ENCODE data around the gene XCL1. TPM values are rescaled to one million over a fixed set of nuclear protein-coding genes. Genes with fewer than 3 reads are reported as not detected.

The XCL1 gene
- total RNA-seq, 1 experiment from 2014 or later: not detected

DNA sequence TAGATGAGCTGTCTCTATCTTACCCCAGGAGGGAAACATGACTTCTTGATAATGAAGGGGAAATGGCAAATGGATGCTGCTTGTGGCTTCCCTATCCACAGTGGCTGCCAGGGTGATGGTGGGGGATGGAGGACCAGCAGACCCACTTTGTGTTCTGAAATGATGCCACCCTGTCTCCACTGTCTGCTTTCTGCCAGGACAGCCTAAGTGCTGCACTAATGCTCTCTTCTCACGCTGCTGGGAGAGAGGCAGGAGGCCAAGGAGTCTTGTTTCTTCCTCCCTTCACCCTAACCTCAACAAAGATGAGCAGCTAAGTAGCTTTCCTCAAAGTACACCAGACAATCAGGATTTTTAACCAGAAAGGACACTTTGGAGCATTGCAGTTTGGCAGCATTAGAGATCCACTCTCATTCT is 36.6 kb downstream of the XCL1 start:
- Histone ChIP-seq H3K4me3 (no peak overlapping the region), H3K9me2 (ENCODE audit: insufficient read depth) (no peaks in the 10 kb centered on the region), H3K79me2 (ENCODE audit: low read depth) (no peaks in the 10 kb centered on the region), H2AFZ (no peak overlapping the region), H3K4me1 (replicated peaks; ENCODE audit: insufficient read depth) (no peaks in the 10 kb centered on the region), H3K4me2 (no peak overlapping the region), H3K9me3 (ENCODE audit: insufficient read depth, low read depth) (no peaks in the 10 kb centered on the region), H3K27ac (no peak overlapping the region), H3K27me3 (ENCODE audit: insufficient read depth, low read depth) (no peaks in the 10 kb centered on the region), H3F3A (ENCODE audit: insufficient read depth, low read depth) (no peaks in the 10 kb centered on the region), H3K36me3 (ENCODE audit: low read depth) (no peaks in the 10 kb centered on the region), H4K20me1 (ENCODE audit: insufficient read depth) (no peaks in the 10 kb centered on the region)
- ChIA-PET CTCF (no interaction called here), POLR2A (ENCODE audit: unreplicated experiment) (no interaction called here)
- intact Hi-C loops (cut with micrococcal nuclease; ENCODE audit: unreplicated experiment): no loop called here
- no TSS peak for BruUV-seq (replicated peaks)
- DNase-seq: no peak
- TF ChIP-seq, protein P1, sequence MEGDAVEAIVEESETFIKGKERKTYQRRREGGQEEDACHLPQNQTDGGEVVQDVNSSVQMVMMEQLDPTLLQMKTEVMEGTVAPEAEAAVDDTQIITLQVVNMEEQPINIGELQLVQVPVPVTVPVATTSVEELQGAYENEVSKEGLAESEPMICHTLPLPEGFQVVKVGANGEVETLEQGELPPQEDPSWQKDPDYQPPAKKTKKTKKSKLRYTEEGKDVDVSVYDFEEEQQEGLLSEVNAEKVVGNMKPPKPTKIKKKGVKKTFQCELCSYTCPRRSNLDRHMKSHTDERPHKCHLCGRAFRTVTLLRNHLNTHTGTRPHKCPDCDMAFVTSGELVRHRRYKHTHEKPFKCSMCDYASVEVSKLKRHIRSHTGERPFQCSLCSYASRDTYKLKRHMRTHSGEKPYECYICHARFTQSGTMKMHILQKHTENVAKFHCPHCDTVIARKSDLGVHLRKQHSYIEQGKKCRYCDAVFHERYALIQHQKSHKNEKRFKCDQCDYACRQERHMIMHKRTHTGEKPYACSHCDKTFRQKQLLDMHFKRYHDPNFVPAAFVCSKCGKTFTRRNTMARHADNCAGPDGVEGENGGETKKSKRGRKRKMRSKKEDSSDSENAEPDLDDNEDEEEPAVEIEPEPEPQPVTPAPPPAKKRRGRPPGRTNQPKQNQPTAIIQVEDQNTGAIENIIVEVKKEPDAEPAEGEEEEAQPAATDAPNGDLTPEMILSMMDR (conservative IDR thresholded peaks at IDR 0.05): no peak
- TF ChIP-seq EZH2 (IDR thresholded peaks at IDR 0.05; ENCODE audit: low read depth): no peak

DNA sequence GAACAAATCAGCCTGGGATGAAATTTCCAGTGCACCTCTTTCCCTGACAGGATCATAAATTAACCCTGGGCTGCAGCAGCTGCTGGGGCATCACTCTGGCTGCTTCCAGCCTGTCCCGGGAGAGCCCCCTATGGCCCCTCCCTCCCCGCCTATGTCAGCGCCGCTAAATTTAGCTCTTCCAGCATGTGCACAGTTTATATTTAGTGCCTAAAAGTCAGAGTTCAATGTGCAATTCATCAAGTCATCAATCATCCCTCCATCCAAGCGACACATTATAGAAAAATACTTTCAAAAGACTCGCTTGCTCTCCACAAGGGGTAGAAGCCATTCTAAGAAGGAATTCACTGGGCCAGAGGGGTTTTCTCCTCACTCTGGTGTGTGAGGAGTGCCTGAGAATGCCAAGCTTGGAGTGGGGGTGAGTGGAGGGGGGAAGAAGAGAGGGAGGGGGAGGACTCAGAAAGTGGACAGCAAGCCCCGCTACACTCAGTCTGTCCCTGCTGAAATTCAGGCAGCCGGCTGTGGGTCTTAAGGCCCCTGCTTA is 37.4 kb downstream of the XCL1 start:
- H3K36me3 ChIP-seq (ENCODE audit: low read depth): no peaks in the 10 kb centered on the region
- ChIA-PET CTCF (no interaction called here), POLR2A (ENCODE audit: unreplicated experiment) (no interaction called here)
- DNase-seq: no peak
- H3K9me2 ChIP-seq (ENCODE audit: insufficient read depth): no peaks in the 10 kb centered on the region
- no TSS peak for BruUV-seq (replicated peaks)
- H3K79me2 ChIP-seq (ENCODE audit: low read depth): no peaks in the 10 kb centered on the region
- H3K4me3 ChIP-seq: no peak overlapping the region
- no peaks in the 10 kb centered on the region for H3K4me1 ChIP-seq (replicated peaks; ENCODE audit: insufficient read depth)
- no peaks in the 10 kb centered on the region for H3K9me3 ChIP-seq (ENCODE audit: insufficient read depth, low read depth)
- TF ChIP-seq EZH2 (IDR thresholded peaks at IDR 0.05; ENCODE audit: low read depth): no peak
- TF ChIP-seq, protein P1 (conservative IDR thresholded peaks at IDR 0.05): no peak
- H3K27ac ChIP-seq: no peak overlapping the region
- no peak overlapping the region for H3K4me2 ChIP-seq
- H3F3A ChIP-seq (ENCODE audit: insufficient read depth, low read depth): no peaks in the 10 kb centered on the region
- H4K20me1 ChIP-seq (ENCODE audit: insufficient read depth): no peaks in the 10 kb centered on the region
- intact Hi-C loops (cut with micrococcal nuclease; ENCODE audit: unreplicated experiment): no loop called here
- no peak overlapping the region for H2AFZ ChIP-seq
- H3K27me3 ChIP-seq (ENCODE audit: insufficient read depth, low read depth): no peaks in the 10 kb centered on the region

DNA sequence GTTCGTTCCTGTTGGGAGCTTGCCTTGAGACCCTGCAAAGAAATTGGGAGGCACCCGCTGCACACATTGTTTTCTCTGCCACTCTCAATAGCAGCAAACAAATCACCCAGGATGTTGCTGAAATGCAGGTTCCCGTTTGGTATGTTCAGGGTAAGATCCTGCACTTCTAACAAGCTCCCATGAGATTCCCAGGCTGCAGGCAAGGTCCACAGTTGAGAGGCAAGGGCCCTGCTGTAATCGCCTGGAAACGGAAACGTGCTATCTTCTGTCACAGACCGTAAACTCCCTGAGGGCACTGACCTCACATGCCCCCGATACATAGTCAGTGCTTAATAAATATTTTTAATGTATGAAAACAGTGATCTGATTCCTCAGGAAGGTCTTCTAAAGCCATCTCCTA is 37.8 kb downstream of the XCL1 start:
- Histone ChIP-seq H3K27me3 (ENCODE audit: insufficient read depth, low read depth) (no peaks in the 10 kb centered on the region), H3K36me3 (ENCODE audit: low read depth) (no peaks in the 10 kb centered on the region), H3K27ac (no peak overlapping the region), H3K79me2 (ENCODE audit: low read depth) (no peaks in the 10 kb centered on the region), H2AFZ (no peak overlapping the region), H3K9me2 (ENCODE audit: insufficient read depth) (no peaks in the 10 kb centered on the region), H3K4me2 (no peak overlapping the region), H3F3A (ENCODE audit: insufficient read depth, low read depth) (no peaks in the 10 kb centered on the region), H3K9me3 (ENCODE audit: insufficient read depth, low read depth) (no peaks in the 10 kb centered on the region), H3K4me1 (replicated peaks; ENCODE audit: insufficient read depth) (no peaks in the 10 kb centered on the region), H4K20me1 (ENCODE audit: insufficient read depth) (no peaks in the 10 kb centered on the region), H3K4me3 (no peak overlapping the region)
- intact Hi-C loops (cut with micrococcal nuclease; ENCODE audit: unreplicated experiment): no loop called here
- POLR2A ChIA-PET (ENCODE audit: unreplicated experiment): no interaction called here
- DNase-seq: no peak
- CTCF ChIA-PET: no interaction called here
- TF ChIP-seq, protein P1 (conservative IDR thresholded peaks at IDR 0.05): no peak
- no peak for TF ChIP-seq EZH2 (IDR thresholded peaks at IDR 0.05; ENCODE audit: low read depth)
- no TSS peak for BruUV-seq (replicated peaks)

Measured in PC-9 (cell line).